Smooth muscle cell (in vitro differentiated cells): ENCODE data around the gene WDR64. TPM values are rescaled to one million over a fixed set of nuclear protein-coding genes. Genes with fewer than 3 reads are reported as not detected.

ENCODE experiments used
- DNase-seq: peaks from one replicate; lab custom pipeline; 2025; ENCODE audit not compliant: unreplicated experiment; lab: John Stamatoyannopoulos, UW
- H2AFZ ChIP-seq: fragments of 200-600 bp; sonication (generic); 2 replicates; pipeline ENCODE4 v1.6.0; 2016; ENCODE audit warnings: antibody characterized with exemption, low read depth, mild to moderate bottlenecking
- H3F3A ChIP-seq: fragments of 200-600 bp; sonication (generic); 2 replicates; pipeline ENCODE4 v1.6.0; 2017; ENCODE audit warnings: antibody characterized with exemption, low read depth
- H3K27ac ChIP-seq: fragments of 200-600 bp; sonication (generic); 2 replicates; pipeline ENCODE4 v1.5.1; 2016; ENCODE audit warnings: low read depth, mild to moderate bottlenecking
- H3K27me3 ChIP-seq: fragments of 200-600 bp; sonication (generic); 2 replicates; pipeline ENCODE4 v1.6.1; 2016; ENCODE audit warnings: low read depth, mild to moderate bottlenecking
- H3K36me3 ChIP-seq: fragments of 200-600 bp; sonication (generic); 2 replicates; pipeline ENCODE4 v1.5.1; 2016; ENCODE audit warnings: low read depth
- H3K4me1 ChIP-seq: fragments of 200-600 bp; sonication (generic); 2 replicates; pipeline ENCODE4 v1.5.1; 2016; ENCODE audit warnings: low read depth
- H3K4me2 ChIP-seq: fragments of 200-600 bp; sonication (generic); 2 replicates; pipeline ENCODE4 v1.6.0; 2016; ENCODE audit warnings: mild to moderate bottlenecking
- H3K4me3 ChIP-seq: fragments of 200-600 bp; sonication (generic); 2 replicates; pipeline ENCODE4 v1.5.1; 2016; ENCODE audit warnings: mild to moderate bottlenecking
- H3K79me2 ChIP-seq: fragments of 200-600 bp; sonication (generic); 2 replicates; pipeline ENCODE4 v1.6.0; 2016; ENCODE audit warnings: low read depth, mild to moderate bottlenecking
- H3K9ac ChIP-seq: fragments of 200-600 bp; sonication (generic); 2 replicates; pipeline ENCODE4 v1.6.0; 2016; ENCODE audit warnings: low read depth
- H3K9me3 ChIP-seq: fragments of 200-600 bp; sonication (generic); replicated peaks from 2 replicates; pipeline ENCODE4 v1.5.1; 2016; ENCODE audit warnings: low read depth
- H4K20me1 ChIP-seq: fragments of 200-600 bp; sonication (generic); 2 replicates; pipeline ENCODE4 v1.6.0; 2016; ENCODE audit warnings: low read depth
- WGBS: methylation state at CpG from one replicate; pipeline ENCODE4 v1.1.7; 2016; ENCODE audit warnings: low lambda C conversion rate; 5-methylcytosine and 5-hydroxymethylcytosine counted together
- polyA plus RNA-seq: library from polyadenylated mRNA; unstranded; fragments of >200 nt; fragmentation: Nextera tagmentation; extraction: Ambion mirVana; gene quantifications from 2 replicates; pipeline ENCODE4 v1.2.1, GENCODE V29; 2016
- total RNA-seq: library from RNA; depleted of rRNA; stranded (reverse); fragments of >200 nt; gene quantifications from 2 replicates; pipeline ENCODE4 v1.2.3, GENCODE V29; 2014
- TF ChIP-seq, protein P1 (sequence below): fragments of 200-600 bp; sonication (generic); IDR thresholded peaks from 2 replicates; pipeline ENCODE4 v1.5.1; 2017; ENCODE audit warnings: borderline replicate concordance, mild to moderate bottlenecking, antibody characterized with exemption; ENCODE audit not compliant: insufficient read depth, poor library complexity, severe bottlenecking

Gene WDR64
- total and polyA plus RNA-seq, 2 experiments from 2014 or later: not detected

DNA sequence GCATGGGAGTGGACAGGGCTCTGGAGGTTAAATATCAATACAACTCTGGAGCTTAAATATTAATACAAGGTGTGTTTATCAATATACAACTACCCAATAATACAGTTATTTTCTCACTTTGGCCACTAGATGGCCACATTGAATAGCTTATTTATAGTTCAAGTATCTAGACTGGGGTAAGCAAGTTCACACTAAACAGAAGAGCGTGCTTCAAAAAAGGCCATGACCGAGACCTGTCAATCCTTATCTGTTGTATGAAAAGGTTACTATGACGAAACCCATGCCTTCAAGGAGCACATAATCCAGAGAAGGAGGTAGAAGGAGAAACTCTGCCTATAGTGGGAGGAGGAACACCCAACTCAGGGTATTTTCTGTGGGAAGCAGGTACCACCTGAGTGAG is 41.0 kb upstream of the WDR64 start:
- H3K4me3 ChIP-seq: no peak overlapping the region
- no peaks in the 10 kb centered on the region for H3K36me3 ChIP-seq
- TF ChIP-seq, protein P1, sequence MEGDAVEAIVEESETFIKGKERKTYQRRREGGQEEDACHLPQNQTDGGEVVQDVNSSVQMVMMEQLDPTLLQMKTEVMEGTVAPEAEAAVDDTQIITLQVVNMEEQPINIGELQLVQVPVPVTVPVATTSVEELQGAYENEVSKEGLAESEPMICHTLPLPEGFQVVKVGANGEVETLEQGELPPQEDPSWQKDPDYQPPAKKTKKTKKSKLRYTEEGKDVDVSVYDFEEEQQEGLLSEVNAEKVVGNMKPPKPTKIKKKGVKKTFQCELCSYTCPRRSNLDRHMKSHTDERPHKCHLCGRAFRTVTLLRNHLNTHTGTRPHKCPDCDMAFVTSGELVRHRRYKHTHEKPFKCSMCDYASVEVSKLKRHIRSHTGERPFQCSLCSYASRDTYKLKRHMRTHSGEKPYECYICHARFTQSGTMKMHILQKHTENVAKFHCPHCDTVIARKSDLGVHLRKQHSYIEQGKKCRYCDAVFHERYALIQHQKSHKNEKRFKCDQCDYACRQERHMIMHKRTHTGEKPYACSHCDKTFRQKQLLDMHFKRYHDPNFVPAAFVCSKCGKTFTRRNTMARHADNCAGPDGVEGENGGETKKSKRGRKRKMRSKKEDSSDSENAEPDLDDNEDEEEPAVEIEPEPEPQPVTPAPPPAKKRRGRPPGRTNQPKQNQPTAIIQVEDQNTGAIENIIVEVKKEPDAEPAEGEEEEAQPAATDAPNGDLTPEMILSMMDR: peak; percentile 73
- peak overlapping the region; percentile 88 for H3K27ac ChIP-seq
- no peaks in the 10 kb centered on the region for H3F3A ChIP-seq
- WGBS: 15% methylated on average over 3 of the region's 3 CpGs
- H3K9ac ChIP-seq: peak overlapping the region; percentile 4
- H3K9me3 ChIP-seq: no peaks in the 10 kb centered on the region
- no peak for DNase-seq
- no peak overlapping the region for H2AFZ ChIP-seq
- H4K20me1 ChIP-seq: no peaks in the 10 kb centered on the region
- no peaks in the 10 kb centered on the region for H3K4me1 ChIP-seq
- H3K27me3 ChIP-seq: no peaks in the 10 kb centered on the region
- no peaks in the 10 kb centered on the region for H3K79me2 ChIP-seq
- H3K4me2 ChIP-seq: no peak overlapping the region

DNA sequence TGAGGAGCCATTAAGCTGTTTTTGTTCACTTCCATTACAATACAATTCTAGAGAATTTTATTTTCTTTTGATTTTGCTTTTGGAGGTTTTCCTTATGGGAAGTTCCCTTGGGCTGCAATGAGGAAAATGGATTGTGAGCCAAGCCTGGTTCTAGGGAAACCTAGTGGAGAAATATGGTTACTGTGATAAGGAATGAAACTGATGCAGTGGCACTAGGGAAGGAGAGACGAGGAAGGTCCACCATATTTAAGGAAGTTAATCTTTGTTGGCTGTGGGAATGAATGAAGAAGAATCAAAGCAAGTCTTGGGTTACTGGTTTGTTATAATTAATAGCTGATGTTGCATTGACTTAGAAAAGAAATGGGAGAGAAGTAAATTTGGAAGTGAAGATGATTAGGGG is 40.3 kb upstream of the WDR64 start:
- Histone ChIP-seq H3K27me3 (no peaks in the 10 kb centered on the region), H3K9ac (peak overlapping the region; percentile 71), H3F3A (no peaks in the 10 kb centered on the region), H3K4me3 (no peak overlapping the region), H3K36me3 (no peaks in the 10 kb centered on the region), H3K4me2 (no peak overlapping the region), H3K79me2 (no peaks in the 10 kb centered on the region), H3K4me1 (no peaks in the 10 kb centered on the region), H4K20me1 (no peaks in the 10 kb centered on the region), H3K9me3 (no peaks in the 10 kb centered on the region), H2AFZ (no peak overlapping the region), H3K27ac (peak overlapping the region; percentile 88)
- TF ChIP-seq, protein P1: no peak
- 100% methylated on average over 1 of the region's 1 CpG for WGBS
- DNase-seq: no peak

GRCh38 chr1:241612533-241613477 is 39.3 kb upstream of the WDR64 start:
- H3K4me2 ChIP-seq: peak overlapping the region; percentile 43
- H3K36me3 ChIP-seq: no peaks in the 10 kb centered on the region
- H3K27me3 ChIP-seq: no peaks in the 10 kb centered on the region
- H3K4me1 ChIP-seq: no peaks in the 10 kb centered on the region
- no peak for DNase-seq
- WGBS: 59% methylated on average over 9 of the region's 9 CpGs
- no peaks in the 10 kb centered on the region for H4K20me1 ChIP-seq
- H3K4me3 ChIP-seq: no peak overlapping the region
- H3K9me3 ChIP-seq: no peaks in the 10 kb centered on the region
- H3K79me2 ChIP-seq: no peaks in the 10 kb centered on the region
- peak overlapping the region; percentile 71 for H3K9ac ChIP-seq
- TF ChIP-seq, protein P1: no peak
- H3K27ac ChIP-seq: peak overlapping the region; percentile 88
- no peaks in the 10 kb centered on the region for H3F3A ChIP-seq
- H2AFZ ChIP-seq: peak overlapping the region; percentile 58
